ENCODE measurements around the gene ENO3.

ENO3 gene

GRCh38 chr17:4951486-4951885 lies 567 bp downstream of the ENO3 start:
- no peak for DNase-seq

DNA sequence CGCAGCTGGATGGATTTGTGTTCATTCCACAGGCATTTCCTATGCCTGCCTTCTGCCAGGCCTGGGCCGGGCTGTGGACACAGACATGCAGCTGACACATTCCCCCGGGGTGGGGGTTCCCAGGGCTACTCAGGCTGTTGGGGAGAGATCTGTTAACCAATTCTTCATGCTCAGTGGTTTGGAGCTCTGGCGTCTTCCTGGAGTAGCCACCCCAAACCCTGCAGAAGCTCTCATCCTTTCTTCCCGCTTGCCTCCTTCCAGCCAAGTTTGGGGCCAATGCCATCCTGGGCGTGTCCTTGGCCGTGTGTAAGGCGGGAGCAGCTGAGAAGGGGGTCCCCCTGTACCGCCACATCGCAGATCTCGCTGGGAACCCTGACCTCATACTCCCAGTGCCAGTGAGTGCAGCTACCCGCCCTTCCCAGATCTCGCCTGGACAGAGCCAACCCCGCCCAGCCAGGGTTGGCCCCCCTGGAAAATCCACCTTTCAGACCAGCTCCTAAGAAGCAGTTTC lies 2.6 kb downstream of the ENO3 start:
- no peak for DNase-seq

- no peak for DNase-seq
Observed at GRCh38 chr17:4955091-4955490, 4.2 kb downstream of the ENO3 start.

DNA sequence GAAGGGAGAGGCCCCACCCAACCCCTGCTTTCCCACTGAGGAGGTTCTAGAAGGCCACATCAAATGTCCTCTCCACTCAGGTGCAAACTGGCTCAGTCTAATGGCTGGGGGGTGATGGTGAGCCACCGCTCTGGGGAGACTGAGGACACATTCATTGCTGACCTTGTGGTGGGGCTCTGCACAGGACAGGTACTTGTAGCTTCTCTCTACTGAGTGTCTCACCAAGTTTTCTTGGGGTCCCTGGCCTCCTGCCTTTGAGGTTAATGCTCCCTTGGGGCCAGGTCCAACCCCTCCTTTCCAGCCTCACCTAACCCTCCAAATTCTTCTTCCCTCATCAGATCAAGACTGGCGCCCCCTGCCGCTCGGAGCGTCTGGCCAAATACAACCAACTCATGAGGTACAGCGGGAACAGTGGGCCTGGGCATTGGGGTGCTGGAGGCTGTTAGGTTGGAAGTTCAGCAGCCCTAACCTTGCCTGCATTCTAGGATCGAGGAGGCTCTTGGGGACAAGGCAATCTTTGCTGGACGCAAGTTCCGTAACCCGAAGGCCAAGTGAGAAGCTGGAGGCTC lies 5.7 kb downstream of the ENO3 start:
- DNase-seq, result no peak

DNA sequence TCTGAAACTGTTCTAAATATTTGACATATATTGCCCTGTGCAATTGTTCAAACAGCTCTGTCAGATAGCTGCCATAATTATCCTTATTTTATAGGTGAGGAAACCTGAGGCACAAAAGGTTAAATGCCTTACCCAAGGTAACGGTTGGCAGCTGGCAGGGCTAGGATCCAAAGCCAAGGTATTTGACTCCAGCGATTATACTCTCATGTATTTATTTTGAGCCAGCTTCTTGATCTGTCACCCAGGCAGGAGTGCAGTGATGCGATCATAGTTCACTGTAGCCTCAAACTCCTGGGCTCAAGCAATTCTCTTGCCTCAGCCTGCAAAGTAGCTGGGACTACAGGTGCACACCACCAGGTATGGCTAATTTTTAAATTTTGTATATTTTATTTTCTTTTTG lies 7.2 kb downstream of the ENO3 start:
- DNase-seq, result no peak

DNA sequence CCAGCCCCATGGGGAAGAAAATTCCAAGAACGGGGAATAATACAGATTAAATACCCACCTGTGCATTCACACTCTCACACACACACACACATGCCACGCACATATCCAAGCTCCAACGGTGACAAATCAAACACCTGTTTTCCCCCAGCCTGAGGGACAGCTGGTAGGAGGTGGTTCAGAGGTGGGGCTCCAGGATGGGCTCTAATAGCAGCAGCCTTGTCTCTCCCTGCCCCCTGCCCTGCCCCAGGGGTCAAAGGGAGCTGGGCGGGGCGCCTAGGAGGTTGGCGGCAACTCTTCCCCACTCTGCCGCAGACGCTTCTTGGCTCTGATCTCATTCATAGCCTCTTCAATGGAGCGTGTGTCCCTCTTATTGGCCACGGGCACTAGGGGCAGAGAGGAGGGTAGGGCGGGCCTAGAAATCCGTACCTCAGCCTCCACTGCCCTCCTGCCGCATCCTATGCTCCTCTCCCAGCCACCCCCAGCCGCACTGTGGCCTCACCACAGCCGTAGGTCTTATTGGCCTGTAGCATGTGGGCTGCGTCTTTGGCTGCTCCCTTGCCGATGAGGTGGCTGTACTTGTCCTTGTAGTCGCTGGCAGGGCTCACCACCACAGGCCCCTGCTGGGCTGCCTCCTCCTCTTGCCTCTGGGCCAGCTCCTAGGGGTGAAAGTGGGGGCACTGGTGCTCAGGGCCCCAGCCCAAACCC lies 8.5 kb downstream of the ENO3 start:
- no peak for DNase-seq

GRCh38 chr17:4960279-4960922 lies 9.5 kb downstream of the ENO3 start:
- DNase-seq, result no peak

GRCh38 chr17:4965311-4965986 lies 14.5 kb downstream of the ENO3 start:
- no peak for DNase-seq

GRCh38 chr17:4966844-4967538 lies 16.1 kb downstream of the ENO3 start:
- DNase-seq, result peak; percentile 91

DNA sequence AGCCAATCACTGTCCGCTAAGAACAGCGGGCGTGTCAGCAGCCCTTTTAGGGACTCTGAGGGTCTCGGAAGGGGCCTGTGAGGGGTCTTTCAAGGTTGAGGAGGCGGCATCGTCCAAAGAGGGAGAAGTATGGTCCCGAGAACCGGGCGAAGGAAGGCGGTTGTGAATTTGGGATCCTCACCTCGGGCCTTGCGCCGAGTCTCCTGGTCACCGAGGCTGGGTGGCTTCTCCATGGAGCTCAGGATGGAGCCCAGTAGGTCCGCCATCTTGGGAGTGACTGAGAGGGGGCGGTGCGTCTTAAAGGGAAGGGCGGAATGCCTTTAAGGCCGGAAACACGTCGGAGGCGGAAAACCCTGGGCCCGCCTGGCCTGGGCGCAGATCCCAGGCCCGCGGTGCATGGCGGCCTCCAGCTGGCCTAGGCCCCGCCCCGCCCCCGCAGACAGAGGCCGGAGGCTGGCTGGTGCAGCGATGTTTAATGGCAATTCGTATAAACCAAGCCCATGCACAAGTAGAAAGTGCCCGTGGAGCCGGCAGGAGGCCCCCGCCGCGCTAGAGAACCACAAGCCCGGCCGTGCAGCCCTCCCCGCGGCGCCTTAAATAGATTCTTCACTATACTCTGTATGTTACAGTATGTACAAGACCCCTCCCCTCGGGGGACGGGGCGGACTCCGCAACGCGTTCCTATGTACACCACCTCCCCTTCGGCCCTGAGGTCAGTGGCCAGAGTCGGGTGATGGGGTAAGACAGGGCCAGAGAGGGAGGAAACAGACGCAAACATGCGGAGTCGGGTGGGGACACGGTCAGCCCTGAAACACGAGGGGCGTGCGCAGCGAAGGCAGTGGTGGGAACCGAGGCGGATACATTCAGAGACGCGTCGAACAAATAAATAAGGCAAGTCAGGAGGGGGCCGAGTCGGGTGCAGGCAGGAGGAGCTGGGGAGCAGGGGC lies 16.9 kb downstream of the ENO3 start, which contains the start of gene SPAG7:
Gene SPAG7 (minus strand): TSS at position 279 of the 947 bp plus-strand sequence. CDS start 13 bp downstream, at position 266.
- peak; percentile 88 for DNase-seq

- DNase-seq, result no peak
Observed at GRCh38 chr17:4968486-4969046, 17.6 kb downstream of the ENO3 start.

GRCh38 chr17:4969047-4969550 lies 18.2 kb downstream of the ENO3 start:
- DNase-seq, result peak; percentile 46

- DNase-seq, result no peak
Observed at GRCh38 chr17:4969551-4970173, 18.7 kb downstream of the ENO3 start.

- no peak for DNase-seq
Observed at GRCh38 chr17:4970273-4970672, 19.4 kb downstream of the ENO3 start.

- DNase-seq, result no peak
Observed at GRCh38 chr17:4971826-4972225, 20.9 kb downstream of the ENO3 start.

DNA sequence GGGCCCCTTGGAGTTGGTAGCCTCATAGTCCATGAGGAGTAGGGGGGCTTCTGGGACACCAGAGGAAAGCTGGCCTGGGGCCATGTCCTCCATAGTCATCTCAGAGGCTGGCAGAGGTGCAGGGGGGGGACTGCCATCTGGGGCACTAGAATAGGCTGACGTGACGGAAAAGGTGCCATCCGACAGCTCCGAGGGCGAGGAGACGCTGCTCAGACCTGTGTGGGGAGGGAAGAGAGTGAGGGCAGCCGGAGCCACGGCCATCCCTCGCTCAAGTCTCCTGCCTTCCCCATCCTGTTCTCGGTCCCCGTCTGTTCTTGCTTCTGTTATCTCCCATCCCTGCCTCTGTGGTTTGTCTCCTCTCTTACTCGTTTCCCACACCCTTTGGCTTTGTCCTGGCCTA lies 21.4 kb downstream of the ENO3 start:
- DNase-seq, result no peak

- no peak for DNase-seq
Observed at GRCh38 chr17:4972752-4973151, 21.8 kb downstream of the ENO3 start.

DNA sequence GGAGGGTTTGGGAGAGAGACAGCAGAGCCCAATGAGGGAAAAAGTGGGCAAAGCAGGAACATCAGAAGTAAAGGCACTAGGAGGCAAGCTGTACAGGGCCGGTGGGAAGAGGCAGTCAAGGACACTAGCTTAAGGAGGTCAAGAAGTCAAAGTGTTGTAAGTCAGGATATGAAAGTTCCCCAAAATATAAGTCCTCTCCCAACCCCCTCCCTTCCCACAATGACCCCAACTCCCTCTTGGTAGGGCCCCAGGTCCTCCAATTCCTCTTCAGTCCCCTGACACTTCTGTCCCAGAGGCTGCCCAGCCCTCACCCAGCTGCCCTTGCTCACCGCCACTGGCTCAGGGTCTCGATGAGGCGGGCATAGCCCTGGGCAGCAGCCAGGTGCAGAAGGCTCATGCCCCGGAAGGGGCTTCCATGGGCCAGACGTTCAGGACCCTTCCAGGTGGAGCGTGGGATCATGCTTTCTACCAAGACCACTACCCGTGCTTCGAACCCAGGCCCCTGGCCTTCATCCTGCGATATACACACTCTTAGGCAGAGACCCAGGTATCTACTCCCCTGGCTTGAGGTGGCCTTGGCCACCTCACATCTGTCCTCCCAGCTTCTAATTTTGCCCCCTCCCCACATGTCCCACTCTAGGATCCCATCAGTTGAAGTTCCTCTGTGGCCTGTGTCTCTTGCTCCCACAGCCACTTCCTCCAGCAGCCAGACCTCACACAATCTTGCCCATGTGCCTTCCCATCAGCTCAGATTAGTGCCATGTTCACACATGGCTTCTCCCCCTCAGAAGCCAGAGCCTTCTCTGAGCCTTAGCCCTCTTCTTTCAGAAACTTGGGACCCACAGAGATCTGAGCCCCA lies 22.6 kb downstream of the ENO3 start:
- no peak for DNase-seq

DNA sequence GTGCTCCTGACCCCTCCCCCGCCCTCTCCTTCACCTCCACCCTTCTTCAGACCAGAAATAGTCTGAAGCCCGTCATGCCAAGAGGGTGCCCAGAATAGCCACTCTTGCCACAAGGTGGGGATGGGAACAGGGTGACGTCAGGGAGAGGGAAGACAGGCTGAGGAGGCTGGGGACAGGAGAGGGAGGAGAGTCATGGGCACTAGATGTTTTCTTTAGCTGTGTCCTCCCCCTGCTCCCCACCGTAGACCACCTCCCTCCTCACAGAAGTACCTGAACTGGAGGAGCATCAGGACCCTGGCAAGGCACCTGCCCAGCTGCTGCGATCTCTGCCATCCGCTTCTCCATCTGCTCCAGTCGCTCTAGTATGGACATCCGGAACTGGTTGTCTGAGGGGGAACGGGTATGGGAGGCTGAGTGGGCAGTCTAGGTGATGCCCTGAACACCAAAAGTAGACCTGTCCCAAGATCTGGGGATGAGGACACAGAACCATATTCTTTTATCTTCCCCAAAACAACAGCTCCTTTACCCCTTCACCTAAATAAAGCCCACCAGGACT lies 23.3 kb downstream of the ENO3 start:
- DNase-seq, result no peak

Measured in GOT3 (cell line).